ENCODE measurements around the gene ABCG4. TPM values are rescaled to one million over a fixed set of nuclear protein-coding genes. Genes with fewer than 3 reads are reported as not detected.

Gene ABCG4
- total RNA-seq, 4 donors from 2014 or later: 0.33 to 1.4 (median 0.60) TPM

DNA sequence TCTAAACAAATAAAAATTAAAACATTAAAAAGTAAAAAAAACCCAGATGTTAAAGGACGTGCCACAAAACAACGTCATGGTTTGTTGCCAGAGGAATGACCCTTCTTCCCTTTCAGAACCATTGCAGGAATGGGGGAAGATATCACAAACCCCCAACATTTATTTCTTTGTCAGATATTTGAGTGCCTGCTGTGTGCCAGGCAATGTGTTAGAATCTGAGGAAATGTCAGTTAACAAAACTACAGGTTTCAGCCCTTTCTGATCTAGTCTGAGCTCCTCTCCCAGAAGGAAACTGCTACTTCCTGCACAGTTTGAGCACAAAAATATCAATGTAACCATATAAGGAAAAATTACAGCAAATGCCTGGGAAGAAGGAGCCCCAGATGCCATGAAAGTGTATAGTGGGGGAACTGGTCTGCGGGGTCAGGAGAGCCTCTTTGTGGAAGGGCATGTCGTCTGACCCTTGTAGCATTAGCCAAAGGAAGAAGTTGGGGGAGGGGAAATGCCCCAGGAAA, 29.4 kb downstream of the ABCG4 start:
- intact Hi-C loops (cut with DNase I): no loop called here
- H3K36me3 ChIP-seq: peaks cover 27 to 90% (median 76%) of the 10 kb centered on the region in 4 donors
- TF ChIP-seq POLR2A (IDR thresholded peaks at IDR 0.05; ENCODE audit: low read depth) (no peak), POLR2AphosphoS5 (IDR thresholded peaks at IDR 0.05) (no peak)

DNA sequence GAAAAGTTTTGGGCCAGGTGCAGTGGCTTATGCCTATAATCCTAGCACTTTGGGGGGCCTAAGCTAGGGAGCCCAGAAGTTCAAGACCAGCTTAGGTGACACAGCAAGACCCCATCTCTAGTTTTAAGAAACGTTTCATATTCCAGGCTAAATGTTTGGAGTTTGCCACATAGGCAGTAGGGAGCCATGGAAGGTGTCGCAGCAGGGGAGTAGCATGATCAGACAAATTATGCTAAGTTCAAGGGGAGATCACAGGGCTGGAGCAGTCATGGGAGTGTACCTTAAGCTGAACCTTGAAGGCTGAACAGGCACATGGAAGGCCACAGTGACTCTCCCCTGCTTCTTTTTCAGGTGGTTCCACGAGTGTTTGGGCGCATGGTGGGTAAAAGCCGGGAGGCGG, 30.5 kb downstream of the ABCG4 start:
- no peaks in the 10 kb centered on the region for H3K9me3 ChIP-seq
- no peak for DNase-seq (ENCODE audit: extremely low spot score)
- TF ChIP-seq POLR2AphosphoS5 (IDR thresholded peaks at IDR 0.05) (no peak), EP300 (IDR thresholded peaks at IDR 0.05) (no peak), POLR2A (IDR thresholded peaks at IDR 0.05; ENCODE audit: low read depth) (no peak)
- TF ChIP-seq, protein P1, sequence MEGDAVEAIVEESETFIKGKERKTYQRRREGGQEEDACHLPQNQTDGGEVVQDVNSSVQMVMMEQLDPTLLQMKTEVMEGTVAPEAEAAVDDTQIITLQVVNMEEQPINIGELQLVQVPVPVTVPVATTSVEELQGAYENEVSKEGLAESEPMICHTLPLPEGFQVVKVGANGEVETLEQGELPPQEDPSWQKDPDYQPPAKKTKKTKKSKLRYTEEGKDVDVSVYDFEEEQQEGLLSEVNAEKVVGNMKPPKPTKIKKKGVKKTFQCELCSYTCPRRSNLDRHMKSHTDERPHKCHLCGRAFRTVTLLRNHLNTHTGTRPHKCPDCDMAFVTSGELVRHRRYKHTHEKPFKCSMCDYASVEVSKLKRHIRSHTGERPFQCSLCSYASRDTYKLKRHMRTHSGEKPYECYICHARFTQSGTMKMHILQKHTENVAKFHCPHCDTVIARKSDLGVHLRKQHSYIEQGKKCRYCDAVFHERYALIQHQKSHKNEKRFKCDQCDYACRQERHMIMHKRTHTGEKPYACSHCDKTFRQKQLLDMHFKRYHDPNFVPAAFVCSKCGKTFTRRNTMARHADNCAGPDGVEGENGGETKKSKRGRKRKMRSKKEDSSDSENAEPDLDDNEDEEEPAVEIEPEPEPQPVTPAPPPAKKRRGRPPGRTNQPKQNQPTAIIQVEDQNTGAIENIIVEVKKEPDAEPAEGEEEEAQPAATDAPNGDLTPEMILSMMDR (IDR thresholded peaks at IDR 0.05): no peak
- H3K27me3 ChIP-seq: no peaks in the 10 kb centered on the region
- peaks cover 16 to 88% (median 71%) of the 10 kb centered on the region in 4 donors for H3K36me3 ChIP-seq
- intact Hi-C loops (cut with DNase I): no loop called here
- H3K4me3 ChIP-seq: no peak overlapping the region
- no peak overlapping the region for H3K27ac ChIP-seq (replicated peaks in 1 of 4)
- WGBS: 96% methylated on average over 6 of the region's 6 CpGs
- peaks cover 0 to 16% (median 4%) of the 10 kb centered on the region in 4 donors for H3K4me1 ChIP-seq

More for the DNA sequence above, 29.4 kb downstream of the ABCG4 start:
- Histone ChIP-seq H3K4me1 (peaks cover 0 to 16% (median 4%) of the 10 kb centered on the region in 4 donors), H3K9me3 (no peaks in the 10 kb centered on the region), H3K27ac (replicated peaks in 1 of 4) (no peak overlapping the region), H3K27me3 (no peaks in the 10 kb centered on the region), H3K4me3 (no peak overlapping the region)
- no peak for DNase-seq (ENCODE audit: extremely low spot score)
- WGBS: 57% methylated on average over 4 of the region's 4 CpGs

DNA sequence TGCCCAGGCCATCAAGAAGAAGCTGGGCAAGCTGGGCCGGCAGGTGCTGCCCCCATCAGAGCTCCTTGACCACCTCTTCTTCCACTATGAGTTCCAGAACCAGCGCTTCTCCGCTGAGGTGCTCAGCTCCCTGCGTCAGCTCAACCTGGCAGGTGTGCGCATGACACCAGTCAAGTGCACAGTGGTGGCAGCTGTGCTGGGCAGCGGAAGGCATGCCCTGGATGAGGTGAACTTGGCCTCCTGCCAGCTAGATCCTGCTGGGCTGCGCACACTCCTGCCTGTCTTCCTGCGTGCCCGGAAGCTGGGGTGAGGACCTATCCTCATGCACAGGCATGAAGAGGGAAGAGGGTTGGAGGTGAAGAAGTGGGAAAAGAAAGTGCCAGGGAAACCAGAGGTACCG, 31.1 kb downstream of the ABCG4 start:
- WGBS: 85% methylated on average over 8 of the region's 10 CpGs
- intact Hi-C loops (cut with DNase I): no loop called here
- H3K36me3 ChIP-seq: peaks cover 9 to 82% (median 65%) of the 10 kb centered on the region in 4 donors

DNA sequence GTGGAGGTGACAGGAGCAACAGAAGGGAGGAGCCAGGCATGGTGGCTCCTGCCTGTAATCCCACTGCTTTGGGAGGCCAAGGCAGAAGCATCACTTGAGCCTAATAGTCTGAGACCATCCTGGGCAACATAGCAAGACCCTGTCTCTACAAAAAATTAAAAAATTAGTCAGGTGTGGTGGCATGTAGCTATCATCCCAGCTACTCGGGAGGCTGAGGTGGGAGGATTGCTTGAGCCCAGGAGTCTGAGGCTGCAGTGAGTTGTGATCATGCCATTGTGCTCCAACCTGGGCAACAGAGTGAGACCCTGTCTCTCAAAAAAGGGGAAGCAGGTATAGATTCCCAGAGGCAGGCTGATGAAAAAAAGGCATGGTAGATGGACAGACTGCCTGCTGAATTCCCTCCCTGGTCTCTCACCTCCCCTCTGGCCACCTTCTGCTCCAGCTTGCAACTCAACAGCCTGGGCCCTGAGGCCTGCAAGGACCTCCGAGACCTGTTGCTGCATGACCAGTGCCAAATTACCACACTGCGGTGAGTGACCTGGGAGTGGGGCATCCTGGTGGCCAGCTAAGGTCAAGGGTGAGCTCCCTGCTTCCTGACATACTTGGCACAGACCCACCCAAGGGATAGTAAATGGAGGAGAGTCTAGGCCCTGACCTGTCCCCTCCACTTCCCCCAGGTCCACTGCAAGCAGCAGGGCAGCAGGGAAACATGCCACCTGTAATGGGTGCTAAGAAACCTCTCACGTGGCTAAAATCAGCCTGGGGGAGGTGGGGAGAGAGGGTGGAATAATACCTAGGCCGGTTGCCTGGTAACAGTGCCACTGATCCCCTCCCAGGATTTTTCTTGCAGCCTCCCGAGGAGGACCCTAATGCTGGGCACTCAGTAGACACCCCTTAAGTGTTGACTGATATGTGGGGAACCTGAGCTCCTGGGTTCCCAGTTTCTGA, 32.2 kb downstream of the ABCG4 start:
- TF ChIP-seq EP300 (IDR thresholded peaks at IDR 0.05) (no peak), POLR2A (IDR thresholded peaks at IDR 0.05; ENCODE audit: low read depth) (no peak), POLR2AphosphoS5 (IDR thresholded peaks at IDR 0.05) (no peak)
- TF ChIP-seq, protein P1 (IDR thresholded peaks at IDR 0.05): no peak
- intact Hi-C loops (cut with DNase I): no loop called here
- peaks cover 7 to 72% (median 58%) of the 10 kb centered on the region in 4 donors for H3K36me3 ChIP-seq
- H3K4me3 ChIP-seq: no peak overlapping the region
- peaks cover 0 to 9% (median 0%) of the 10 kb centered on the region in 4 donors for H3K4me1 ChIP-seq
- no peak for DNase-seq (ENCODE audit: extremely low spot score)
- 73% methylated on average over 5 of the region's 6 CpGs for WGBS
- H3K27me3 ChIP-seq: no peaks in the 10 kb centered on the region
- no peak overlapping the region for H3K27ac ChIP-seq (replicated peaks in 1 of 4)
- no peaks in the 10 kb centered on the region for H3K9me3 ChIP-seq

More for the DNA sequence above, 31.1 kb downstream of the ABCG4 start:
- Histone ChIP-seq H3K9me3 (no peaks in the 10 kb centered on the region), H3K27ac (replicated peaks in 1 of 4) (no peak overlapping the region), H3K4me3 (no peak overlapping the region), H3K27me3 (no peaks in the 10 kb centered on the region), H3K4me1 (peaks cover 0 to 16% (median 4%) of the 10 kb centered on the region in 4 donors)
- TF ChIP-seq EP300 (IDR thresholded peaks at IDR 0.05) (no peak), POLR2AphosphoS5 (IDR thresholded peaks at IDR 0.05) (no peak), POLR2A (IDR thresholded peaks at IDR 0.05; ENCODE audit: low read depth) (no peak)
- TF ChIP-seq, protein P1 (IDR thresholded peaks at IDR 0.05): no peak
- no peak for DNase-seq (ENCODE audit: extremely low spot score)
